NCI-H2227 (cell line): ENCODE measurements around the gene GRPR.
"Not testable (repeated sequence)": the region's sequence is repeated elsewhere in the genome, so short reads cannot be mapped to it uniquely, and the experiment has no call there.

Experiments
- DNase-seq: peaks from one replicate; lab custom pipeline; 2025; ENCODE audit not compliant: unreplicated experiment; lab: John Stamatoyannopoulos, UW

The GRPR gene

DNA sequence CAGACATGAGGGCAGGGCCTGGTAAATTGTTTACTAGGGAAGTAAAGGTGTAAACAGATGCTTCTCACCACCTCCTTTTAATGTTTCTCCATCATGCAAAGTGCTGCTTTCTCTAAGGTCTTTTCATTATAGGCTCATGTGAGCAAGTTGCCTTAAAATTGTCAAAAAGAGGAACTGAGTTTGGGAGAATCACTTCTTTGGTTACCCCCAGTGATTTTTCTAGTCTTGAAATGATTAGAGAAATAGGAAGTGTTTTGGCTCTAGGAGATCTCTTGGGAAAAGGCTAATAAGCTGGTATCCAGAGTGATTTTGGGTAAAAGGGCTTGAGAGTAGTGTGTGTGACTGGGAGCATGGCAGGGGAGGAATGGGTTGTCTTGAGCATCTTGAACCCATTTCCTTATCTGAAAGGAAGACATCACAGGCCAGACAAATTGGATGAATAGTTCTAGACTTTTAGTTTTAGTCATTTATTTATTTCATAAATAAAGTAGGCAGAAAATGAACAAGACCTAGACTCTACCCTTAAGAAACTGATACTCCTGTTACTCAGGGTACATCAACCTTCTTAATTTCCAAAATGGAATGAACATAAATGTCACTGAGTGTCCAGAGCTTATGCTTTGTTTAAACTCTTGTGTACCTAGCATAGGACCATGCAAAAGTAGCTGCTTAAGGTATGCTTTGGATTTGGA lies 14.2 kb downstream of the GRPR start:
- no peak for DNase-seq

DNA sequence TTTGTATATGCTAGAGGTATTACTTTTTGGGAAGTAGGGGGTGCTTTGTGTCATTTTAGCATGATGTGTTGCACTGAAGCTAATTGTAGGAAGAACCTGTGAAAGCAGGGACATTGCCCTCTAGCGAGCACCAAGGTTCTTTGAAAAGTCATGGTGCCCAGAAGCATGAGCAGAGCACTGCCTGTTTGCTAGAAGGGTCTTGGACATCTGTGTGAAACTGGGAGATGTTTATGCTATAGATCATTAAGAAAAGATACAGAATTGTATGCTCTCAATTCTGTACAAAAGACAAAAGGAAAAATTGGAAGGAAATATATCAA lies 14.7 kb downstream of the GRPR start:
- peak; percentile 33 for DNase-seq

DNA sequence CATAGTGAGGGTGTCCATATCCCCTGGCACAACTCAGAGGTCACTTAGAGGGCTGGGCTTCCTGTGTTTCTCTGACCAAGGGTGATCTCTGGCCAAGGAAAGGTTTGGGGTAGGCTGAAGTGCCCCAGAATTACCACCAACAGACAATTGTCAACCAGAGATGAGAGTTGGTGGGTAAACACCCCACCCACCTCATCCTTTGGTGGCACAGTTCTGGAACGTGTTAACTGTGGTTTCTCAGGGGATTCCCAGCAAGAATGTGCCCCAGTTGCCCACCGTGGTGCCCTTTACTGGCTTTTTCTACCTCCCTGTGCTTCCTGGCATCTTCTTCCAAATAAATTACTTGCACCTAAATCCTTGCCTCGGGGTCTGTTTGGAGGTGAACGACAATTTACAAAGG lies 17.1 kb downstream of the GRPR start:
- DNase-seq: no peak

DNA sequence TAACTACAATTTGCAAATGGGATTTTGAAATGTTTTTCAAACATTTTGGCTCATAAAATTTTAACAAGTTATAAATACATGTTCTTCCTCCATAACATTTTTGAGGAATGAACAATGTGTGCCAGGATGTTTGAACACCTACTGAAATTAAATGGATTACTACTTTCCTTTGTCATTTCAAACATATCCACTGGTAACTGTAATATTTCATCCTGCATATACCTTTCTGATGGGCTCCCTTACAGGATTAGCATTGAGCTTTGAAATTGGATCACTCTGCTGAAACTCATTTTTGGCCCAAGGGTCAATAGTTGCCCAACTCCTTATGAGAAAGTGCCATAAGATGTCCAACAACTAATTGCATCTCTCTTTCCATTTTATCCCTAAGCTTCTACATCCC lies 17.6 kb downstream of the GRPR start:
- no peak for DNase-seq

DNA sequence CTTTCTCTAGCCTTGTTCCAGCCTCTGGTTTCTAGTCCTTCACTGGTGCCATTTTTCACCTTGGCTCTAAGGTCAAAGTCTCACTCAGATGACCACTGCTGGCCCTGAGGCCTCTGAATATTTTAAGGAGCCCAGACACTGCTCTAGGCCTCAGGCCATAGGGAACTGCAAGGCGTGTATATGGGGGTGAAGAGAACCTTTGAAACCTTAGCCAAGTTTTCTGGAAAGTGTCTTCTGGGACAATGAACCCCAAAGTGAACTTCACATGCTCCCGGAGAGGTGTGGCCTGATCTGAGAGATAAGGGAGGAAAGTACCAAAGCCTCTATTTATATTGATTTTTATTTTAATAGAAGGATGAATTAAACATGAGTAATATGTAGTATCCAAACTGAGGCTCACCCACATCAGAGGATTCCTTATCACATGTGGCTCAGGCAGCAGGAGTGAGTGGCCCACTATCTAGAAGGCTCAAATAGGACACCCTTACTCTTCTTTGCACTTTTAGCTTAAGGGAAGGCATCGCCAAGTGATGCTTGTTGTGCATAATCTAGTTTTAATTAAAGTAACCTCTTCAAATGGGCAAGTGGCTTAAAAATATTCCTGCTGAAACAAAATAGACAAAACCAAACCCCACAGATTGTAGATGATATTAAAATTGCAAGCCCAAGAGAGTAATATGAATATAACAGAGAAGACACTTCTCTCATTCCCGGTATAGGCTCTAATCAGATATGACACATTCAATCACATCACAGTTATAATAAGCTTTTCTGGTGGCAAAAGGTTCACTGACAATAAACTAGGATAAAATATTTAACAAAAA lies 18.3 kb downstream of the GRPR start:
- no peak for DNase-seq

DNA sequence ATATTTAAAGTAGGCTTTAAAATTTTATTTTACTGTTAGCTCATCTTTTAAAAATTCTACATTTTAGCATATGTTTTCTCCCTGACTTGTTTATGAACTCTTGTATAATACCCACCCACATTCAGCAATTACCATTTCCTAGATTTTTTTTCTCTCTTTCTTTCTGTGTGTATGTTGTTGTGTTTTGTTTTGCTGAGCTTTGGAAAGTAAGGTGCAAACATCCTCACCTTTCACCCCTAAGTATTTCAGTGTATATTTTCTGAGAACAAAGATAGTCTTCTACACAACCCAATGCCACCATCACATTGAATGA lies 18.8 kb downstream of the GRPR start:
- DNase-seq: no peak

DNA sequence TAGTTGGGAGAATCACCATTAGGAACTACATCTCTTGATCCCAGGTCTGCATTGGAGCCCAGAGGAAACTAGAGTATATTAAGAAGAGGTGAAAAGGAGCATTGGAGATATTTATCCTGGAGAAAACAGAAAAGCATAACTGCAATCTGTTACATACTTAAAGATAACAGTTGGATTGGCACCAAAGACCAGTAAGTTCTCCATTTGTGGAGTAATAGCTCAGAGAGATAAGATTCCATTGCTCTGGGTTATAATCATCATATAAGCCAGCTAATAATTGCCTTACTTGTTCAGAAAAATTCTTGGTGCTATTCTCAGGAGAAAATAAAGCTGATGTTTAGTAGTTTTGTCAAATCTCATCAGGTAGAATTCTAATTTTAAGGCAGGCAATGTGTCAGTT lies 20.6 kb downstream of the GRPR start:
- no peak for DNase-seq

DNA sequence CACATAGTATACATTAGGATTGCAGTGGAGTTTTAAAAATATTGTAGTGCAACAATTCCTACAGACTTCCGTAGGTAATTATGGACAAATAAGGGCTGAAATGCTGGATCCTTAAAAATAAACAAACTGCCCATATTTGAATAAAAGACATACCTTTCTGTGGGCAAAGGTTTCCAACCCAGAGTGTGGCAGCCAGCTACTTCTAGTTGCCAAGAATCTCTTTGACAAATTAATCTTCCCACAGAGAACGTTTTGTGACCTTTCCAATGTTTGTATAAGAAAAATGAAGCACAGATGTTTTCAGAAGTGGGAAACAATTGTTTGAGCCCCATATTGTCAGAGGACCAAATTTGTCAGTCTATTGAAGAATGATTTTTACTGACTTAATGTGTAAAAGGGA lies 21.1 kb downstream of the GRPR start:
- DNase-seq: no peak

DNA sequence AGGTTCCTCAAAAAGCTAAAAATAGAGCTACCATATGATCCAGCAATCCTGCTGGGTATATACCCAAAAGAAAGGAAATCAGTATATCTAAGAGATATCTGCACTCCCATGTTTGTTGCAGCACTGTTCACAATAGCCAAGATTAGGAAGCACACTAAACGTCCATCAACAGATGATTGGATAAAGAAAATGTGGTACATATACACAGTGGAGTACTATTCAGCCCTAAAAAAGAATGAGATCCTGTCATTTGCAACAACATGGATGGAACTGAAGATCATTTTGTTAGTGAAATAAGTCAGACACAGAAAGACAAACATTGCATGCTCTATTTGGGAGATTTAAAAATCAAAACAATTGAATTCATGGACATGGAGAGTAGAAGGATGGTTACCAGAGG lies 21.7 kb downstream of the GRPR start:
- DNase-seq: not testable (repeated sequence)

DNA sequence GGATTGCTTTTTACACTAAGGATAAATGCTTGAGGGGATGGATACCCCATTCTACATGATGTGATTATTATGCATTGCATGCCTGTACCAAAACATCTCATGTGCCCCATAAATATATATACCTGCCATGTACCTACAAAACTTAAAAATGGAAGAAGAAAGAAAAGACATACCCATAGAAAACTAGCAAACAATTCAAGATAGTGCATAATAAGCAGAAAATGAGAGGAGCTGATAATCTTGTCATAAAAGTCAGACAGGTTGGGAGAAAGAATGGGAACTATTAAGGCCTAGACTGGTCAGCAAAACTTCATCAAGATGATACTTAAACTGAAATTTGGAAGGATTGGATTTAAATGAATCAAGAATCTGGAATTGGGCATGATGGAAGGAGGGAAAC lies 22.3 kb downstream of the GRPR start:
- no peak for DNase-seq

DNA sequence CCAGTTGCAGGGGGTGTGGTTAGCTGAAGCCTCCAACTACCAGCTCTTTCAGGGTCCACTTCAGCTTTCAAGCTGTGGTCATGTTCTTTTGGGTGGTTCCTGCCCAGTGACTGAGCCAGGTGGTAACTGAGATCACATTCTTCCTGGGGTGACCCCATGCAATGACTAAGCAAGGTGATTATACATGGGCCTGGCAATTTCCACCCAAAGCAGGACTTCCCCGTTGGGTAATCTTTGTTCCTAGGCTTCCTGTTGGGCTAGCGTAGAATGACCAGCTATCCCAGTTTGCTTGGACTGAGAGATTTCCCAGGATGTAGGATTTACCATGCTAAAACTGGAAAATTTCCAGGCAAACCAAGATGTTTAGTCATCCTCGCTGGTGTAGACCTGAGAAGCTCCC lies 25.5 kb downstream of the GRPR start:
- no peak for DNase-seq

DNA sequence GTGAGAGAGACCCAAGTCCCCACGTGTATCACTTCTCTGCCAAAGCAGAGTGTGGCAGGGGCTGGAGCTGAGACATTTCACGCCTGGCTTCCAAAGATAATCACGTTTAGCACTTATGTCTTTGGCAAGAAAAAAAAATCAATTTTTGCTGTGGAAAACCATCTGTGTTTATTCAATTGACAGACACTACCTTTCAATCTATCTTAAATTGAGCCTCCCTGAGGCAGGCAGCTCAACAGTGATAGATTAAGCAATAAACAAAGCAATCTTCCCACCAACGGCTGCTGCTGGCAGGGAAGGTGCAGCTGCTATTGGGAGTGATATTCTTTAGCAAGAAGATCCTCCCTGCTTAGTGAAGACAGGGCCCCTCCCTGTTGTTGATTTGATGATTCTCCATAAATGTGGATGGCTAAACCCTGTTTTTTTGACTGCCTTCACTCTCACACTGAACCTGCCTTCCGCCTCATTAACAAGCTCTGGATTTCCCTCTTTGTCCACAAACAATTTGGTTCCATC lies 32.3 kb downstream of the GRPR start:
- peak; percentile 57 for DNase-seq

DNA sequence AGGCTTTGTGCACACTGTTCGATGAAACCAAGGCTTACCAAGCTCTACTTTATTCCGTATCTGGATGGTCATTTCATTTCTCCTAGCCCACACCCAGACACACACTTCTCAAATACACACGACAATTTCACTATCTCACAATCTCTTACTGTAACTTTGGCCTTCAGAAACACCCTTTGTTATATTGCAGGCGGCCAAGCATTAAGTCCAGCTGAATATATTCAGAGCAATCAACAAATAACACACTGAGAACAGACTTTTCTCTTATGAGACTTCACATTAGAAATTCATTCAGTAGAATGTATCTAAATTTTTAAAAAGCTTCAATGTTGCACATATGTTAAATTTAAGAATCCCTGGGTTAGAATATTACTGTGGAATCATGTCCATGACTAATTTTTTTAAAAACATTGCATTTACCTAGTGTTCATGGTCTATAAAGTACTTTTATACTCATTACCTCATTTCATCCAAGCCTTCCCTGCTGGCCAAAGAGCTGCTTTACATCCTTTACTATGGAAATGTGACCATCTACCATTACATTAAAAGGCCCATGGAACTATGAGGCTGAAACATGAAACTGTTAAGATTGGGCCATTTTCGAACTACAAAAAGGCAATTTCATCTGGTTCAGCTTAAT lies 33.4 kb downstream of the GRPR start:
- no peak for DNase-seq

DNA sequence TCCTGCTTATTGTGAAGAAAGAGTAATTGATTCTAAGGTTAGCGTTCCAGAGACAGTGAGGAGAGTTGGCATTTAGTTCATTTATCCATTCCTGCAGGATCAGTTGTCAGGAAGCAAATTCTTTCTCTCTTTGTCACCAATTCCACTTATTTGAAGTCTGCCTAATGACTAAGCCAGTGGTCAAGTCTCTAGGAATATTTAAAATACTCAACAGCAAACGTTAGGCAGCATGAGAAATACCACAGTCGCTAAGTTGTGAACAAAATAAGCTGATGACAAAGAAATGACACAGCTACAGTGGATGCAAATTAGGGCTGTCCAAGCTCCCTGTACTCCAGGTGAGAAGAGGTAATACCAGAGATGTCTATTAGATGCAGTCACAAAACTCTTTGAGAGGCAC lies 37.4 kb downstream of the GRPR start:
- DNase-seq: no peak

DNA sequence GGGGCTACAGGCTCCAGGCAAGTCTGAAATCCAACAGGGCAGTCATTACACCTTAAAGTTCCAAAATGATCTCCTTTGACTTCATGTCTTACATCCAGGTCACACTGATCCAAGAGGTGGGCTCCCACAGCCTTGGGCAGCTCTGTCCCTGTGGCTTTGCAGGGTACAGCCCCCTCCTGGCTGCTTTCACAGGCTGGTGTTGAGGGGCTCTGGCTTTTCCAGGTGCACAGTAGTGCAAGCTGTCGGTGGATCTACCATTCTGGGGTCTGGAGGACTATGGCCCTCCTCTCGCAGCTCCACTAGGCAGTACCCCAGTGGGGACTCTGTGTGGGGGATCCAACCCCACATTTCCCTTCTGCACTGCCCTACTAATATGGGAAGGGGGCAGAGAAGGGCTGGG lies 37.8 kb downstream of the GRPR start:
- DNase-seq: not testable (repeated sequence)

DNA sequence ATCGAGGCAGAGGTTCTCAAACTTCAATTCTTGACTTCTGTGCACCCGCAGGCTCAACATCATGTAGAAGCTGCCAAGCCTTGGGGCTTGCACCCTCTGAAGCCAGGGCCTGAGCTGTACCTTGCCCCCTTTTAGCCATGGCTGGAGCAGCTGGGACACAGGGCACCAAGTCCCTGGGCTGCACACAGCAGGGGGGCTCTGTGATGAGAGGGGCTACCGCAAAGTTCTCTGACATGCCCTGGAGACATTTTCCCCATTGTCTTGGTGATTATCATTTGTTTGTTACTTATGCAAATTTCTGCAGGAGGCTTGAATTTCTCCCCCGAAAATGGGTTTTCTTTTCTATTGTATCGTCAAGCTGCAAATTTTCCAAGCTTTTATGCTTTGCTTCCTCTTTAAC lies 39.0 kb downstream of the GRPR start:
- no peak for DNase-seq

DNA sequence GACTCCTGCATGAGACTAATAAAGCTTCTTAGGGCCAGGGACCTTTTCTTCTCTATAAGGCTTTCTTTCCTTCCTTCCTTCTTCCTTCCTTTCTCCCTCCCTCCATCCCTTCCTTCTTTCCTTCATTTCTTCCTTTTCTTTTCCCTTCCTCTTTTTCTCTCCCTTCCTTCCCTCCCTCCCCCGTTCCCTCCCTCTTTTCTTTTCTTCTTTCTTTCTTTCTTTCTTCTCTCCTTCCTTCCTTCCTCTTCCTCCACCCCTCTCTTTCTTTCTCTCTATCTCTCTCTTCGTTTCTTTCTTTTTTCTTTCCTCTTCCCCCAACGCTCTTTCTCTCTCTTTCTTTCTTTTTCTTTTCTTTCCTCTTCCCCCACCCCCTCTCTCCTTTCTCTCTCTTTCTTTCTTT lies 41.4 kb downstream of the GRPR start:
- DNase-seq: no peak

DNA sequence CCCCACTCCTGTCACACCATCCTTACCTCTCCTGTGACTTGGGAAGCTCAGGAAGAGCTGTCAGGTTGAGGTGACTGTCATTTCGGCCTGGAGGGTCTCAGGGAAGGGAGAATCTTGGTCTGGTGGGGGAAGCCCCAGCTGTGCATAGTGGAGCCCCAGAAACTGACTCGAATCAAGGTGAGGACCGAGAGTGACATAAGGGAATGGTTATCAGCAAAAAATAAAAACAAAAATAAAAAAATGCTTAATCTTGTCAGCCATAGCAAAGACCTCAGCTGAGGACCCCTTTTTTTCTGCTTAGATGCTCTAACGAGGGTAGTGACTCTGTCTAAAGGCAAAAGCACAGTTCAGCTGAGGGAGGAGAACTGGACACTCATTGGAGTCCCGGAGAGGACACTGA lies 43.8 kb downstream of the GRPR start, which contains the start of gene MAGEB17:
Gene MAGEB17 (plus strand): TSS at position 301 of the 400 bp plus-strand sequence. CDS start 2,902 bp downstream, outside the sequence.
- no peak for DNase-seq

DNA sequence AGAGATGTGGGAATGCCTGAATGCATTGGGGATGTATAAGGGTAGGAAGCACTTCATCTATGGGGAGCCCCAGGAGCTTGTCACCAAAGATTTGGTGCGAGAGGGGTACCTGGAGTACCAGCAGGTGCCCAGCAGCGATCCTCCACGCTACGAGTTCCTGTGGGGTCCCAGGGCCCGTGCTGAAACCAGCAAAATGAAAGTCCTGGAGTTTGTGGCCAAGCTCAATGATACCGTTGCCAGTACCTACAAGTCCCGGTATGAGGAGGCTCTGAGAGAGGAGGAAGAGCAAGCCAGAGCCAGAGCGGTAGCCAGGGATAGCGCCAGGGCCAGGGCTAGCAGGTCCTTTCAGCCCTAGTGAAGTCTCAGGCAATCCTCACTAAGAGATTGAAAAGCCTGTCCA lies 47.7 kb downstream of the GRPR start:
- no peak for DNase-seq

DNA sequence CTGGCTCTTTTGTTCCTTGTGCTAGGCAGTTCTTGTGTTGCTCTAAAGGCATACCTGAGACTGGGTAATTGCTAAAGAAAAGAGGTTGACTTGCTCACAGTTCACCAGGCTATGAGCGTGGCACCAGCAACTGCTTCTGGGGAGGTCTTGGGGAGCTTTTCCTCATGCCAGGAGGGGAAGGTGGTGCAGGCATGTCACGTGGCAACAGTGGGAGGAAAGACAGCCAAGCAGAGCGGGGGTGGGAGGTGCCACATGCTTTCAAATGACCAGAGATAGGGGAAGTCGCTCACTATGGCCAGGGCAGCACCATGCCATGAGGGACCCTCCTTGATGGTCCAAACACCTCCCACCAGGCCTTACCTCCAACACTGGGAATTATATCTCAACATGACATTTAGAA lies 48.6 kb downstream of the GRPR start:
- DNase-seq: no peak

DNA sequence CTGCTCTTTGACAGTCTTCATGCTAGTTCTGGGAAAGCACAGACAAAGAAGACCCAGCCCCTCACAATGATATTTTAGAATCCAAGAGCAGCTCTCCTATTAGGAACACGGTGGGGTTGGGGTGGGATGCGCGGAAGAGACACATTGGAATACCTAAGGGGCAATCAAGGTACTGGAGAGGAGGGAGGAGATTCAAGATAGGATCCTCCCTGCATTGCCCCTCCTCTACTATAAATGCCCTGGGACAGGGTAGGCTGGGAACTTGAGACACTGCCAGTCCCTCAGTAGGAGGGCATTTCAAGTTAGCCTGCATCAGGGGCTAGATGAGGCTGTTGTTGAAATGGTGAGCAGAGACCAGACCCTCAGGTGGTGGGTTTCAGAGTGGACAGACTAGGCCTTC lies 49.0 kb downstream of the GRPR start:
- no peak for DNase-seq
